MCF 10A (cell line): ENCODE measurements around the gene MDFIC2. TPM values are rescaled to one million over a fixed set of nuclear protein-coding genes. Genes with fewer than 3 reads are reported as not detected.

Source experiments
- BruUV-seq: library from RNA; stranded (reverse); fragments of 400-500 nt; replicated peaks from 2 replicates; lab custom pipeline; 2021; lab: Mats Ljungman, UMichigan
- CTCF ChIA-PET: fragments of 300-600 bp; sonication (Branson Sonifier 250); formaldehyde crosslinking; extraction: SDS; loops from one replicate; lab custom pipeline; 2021; ENCODE audit warnings: antibody characterized with exemption, inconsistent platforms; lab: Yijun Ruan, JAX
- POLR2A ChIA-PET: fragments of 300-600, 350-650 bp; sonication (Branson Sonifier 250); formaldehyde crosslinking; extraction: SDS; loops from one replicate; lab custom pipeline; 2020; ENCODE audit warnings: antibody characterized with exemption, inconsistent platforms; lab: Yijun Ruan, JAX
- DNase-seq: peaks from one replicate; pipeline ENCODE4 v3.0.0-alpha.2; 2018; ENCODE audit not compliant: unreplicated experiment
- H3K27ac Mint-ChIP-seq: one replicate; pipeline ENCODE4 v1.8.0; 2022; ENCODE audit warnings: mild to moderate bottlenecking, low read depth, mixed read lengths; ENCODE audit not compliant: unreplicated experiment
- H3K27me3 Mint-ChIP-seq: one replicate; pipeline ENCODE4 v1.8.0; 2022; ENCODE audit warnings: mixed read lengths; ENCODE audit not compliant: insufficient read depth, unreplicated experiment
- H3K36me3 Mint-ChIP-seq: one replicate; pipeline ENCODE4 v1.8.0; 2022; ENCODE audit warnings: mild to moderate bottlenecking, moderate library complexity, mixed read lengths; ENCODE audit not compliant: insufficient read depth, unreplicated experiment
- H3K4me1 Mint-ChIP-seq: one replicate; pipeline ENCODE4 v1.8.0; 2022; ENCODE audit warnings: mixed read lengths; ENCODE audit not compliant: insufficient read depth, unreplicated experiment
- H3K4me3 Mint-ChIP-seq: one replicate; pipeline ENCODE4 v1.8.0; 2022; ENCODE audit warnings: mild to moderate bottlenecking, moderate library complexity, mixed read lengths; ENCODE audit not compliant: unreplicated experiment
- H3K9me3 Mint-ChIP-seq: one replicate; pipeline ENCODE4 v1.8.0; 2022; ENCODE audit warnings: mixed read lengths; ENCODE audit not compliant: unreplicated experiment
- intact Hi-C: fragments of 100-400 bp; cut with micrococcal nuclease; formaldehyde crosslinking; loops from 2 replicates; pipeline ENCODE4 v1.14.1; 2022
- total RNA-seq: library from RNA; stranded (reverse); gene quantifications from 2 replicates; pipeline ENCODE4 v1.2.3, GENCODE V29; 2022
- TF ChIP-seq, protein P1 (sequence below): fragments of 200-600 bp; IDR thresholded peaks from one replicate; pipeline ENCODE4 v1.8.0; 2022; ENCODE audit warnings: antibody characterized with exemption, mild to moderate bottlenecking; ENCODE audit not compliant: unreplicated experiment

MDFIC2 gene
- total RNA-seq, 1 experiment from 2014 or later = not detected

DNA sequence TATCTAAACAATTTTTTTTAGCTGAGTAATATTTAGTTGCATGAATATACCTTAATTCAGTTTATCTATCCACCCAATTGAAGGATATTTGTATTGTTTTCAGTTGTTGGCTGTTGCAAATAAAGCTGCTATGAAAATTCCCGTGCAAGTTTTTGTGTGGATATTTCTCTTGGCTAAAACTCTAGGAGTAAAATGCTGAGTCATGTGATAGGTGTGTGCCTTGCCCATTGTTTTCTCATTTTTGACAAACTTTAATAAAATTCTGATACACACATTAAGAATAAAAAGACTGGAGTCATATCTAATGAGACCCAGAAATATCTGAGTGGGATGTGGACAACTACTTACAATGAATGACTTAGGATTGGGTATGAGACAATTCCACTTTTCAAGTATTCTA is 78.6 kb downstream of the MDFIC2 start:
- Mint-ChIP-seq H3K36me3 (no peaks in the 10 kb centered on the region), H3K9me3 (no peaks in the 10 kb centered on the region), H3K4me1 (no peaks in the 10 kb centered on the region), H3K4me3 (no peak overlapping the region), H3K27me3 (peaks cover 82% of the 10 kb centered on the region), H3K27ac (no peak overlapping the region)
- TF ChIP-seq, protein P1, sequence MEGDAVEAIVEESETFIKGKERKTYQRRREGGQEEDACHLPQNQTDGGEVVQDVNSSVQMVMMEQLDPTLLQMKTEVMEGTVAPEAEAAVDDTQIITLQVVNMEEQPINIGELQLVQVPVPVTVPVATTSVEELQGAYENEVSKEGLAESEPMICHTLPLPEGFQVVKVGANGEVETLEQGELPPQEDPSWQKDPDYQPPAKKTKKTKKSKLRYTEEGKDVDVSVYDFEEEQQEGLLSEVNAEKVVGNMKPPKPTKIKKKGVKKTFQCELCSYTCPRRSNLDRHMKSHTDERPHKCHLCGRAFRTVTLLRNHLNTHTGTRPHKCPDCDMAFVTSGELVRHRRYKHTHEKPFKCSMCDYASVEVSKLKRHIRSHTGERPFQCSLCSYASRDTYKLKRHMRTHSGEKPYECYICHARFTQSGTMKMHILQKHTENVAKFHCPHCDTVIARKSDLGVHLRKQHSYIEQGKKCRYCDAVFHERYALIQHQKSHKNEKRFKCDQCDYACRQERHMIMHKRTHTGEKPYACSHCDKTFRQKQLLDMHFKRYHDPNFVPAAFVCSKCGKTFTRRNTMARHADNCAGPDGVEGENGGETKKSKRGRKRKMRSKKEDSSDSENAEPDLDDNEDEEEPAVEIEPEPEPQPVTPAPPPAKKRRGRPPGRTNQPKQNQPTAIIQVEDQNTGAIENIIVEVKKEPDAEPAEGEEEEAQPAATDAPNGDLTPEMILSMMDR = no peak
- ChIA-PET CTCF (no interaction called here), POLR2A (no interaction called here)
- DNase-seq = no peak
- intact Hi-C loops = no loop called here
- BruUV-seq = no TSS peak

DNA sequence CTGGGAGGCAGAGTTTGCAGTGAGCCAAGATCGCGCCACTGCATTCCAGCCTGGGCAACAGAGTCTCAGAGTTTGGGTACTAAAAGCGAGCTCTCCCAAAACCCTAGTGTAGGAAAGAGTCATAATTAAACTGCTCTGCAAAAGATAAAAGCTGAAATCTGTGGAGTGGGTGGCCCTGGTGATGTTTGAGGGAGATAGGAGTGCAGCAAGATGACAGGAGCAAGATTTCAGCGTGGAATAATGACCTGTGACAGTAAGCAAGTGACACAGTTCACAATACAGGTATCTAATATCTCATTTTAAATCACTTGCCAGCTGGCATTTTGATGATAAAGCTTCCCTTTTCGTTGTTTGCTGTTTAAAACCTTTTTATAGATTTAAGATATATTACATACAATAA is 79.3 kb downstream of the MDFIC2 start:
- TF ChIP-seq, protein P1 = no peak
- POLR2A ChIA-PET = no interaction called here
- CTCF ChIA-PET = no interaction called here
- Mint-ChIP-seq H3K36me3 (no peaks in the 10 kb centered on the region), H3K27me3 (peaks cover 85% of the 10 kb centered on the region), H3K27ac (no peak overlapping the region), H3K4me3 (no peak overlapping the region), H3K4me1 (no peaks in the 10 kb centered on the region), H3K9me3 (no peaks in the 10 kb centered on the region)
- no peak for DNase-seq
- intact Hi-C loops = no loop called here
- no TSS peak for BruUV-seq

DNA sequence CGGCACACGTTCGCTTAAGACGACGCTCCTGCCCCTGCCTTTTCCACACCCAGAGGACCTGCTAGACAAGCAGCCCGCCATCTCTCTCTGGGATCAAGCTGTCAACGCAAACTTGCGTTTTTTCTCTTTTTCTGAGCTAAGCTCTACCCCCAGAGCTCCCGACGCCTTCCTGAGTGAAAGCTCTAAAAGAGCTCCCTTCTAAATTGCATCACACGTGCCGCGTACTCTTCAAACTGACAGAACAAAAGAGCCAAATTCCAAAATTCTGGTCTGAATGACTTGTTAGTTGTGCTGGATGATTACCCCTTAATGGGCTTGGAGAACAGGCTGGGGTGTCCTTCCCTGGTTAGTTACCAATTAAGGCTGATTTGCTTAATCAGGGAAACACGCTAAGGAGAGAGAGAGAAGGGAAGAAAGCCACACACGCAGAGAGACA is 81.2 kb downstream of the MDFIC2 start:
- Mint-ChIP-seq H3K4me3 (no peak overlapping the region), H3K4me1 (no peaks in the 10 kb centered on the region), H3K36me3 (no peaks in the 10 kb centered on the region), H3K27me3 (peaks cover 84% of the 10 kb centered on the region), H3K9me3 (no peaks in the 10 kb centered on the region), H3K27ac (no peak overlapping the region)
- no peak for DNase-seq
- POLR2A ChIA-PET = no interaction called here
- intact Hi-C loops = no loop called here
- CTCF ChIA-PET = no interaction called here
- TF ChIP-seq, protein P1 = no peak
- BruUV-seq = no TSS peak

DNA sequence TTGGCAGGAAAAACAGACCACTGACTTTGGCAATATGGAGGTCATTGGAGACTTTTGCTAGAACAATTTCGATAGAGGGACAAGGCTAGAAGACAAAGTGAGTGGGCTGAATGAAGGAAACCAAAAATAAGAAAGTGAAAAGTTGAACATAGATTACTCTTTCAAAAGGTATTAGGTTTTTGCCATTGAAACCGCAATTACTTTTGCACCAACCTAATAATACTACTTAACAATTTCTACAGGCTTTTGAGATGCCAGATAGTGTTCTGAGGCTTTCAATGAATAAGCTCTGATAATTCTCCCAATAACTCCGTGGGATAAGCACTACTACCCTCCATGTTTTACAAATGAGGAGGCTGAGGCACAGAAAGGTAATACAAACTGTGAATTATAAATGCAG is 85.0 kb downstream of the MDFIC2 start:
- no TSS peak for BruUV-seq
- H3K4me3 Mint-ChIP-seq = no peak overlapping the region
- H3K27ac Mint-ChIP-seq = no peak overlapping the region
- DNase-seq = no peak
- intact Hi-C loops = no loop called here
- H3K9me3 Mint-ChIP-seq = no peaks in the 10 kb centered on the region
- no peaks in the 10 kb centered on the region for H3K36me3 Mint-ChIP-seq
- CTCF ChIA-PET = no interaction called here
- POLR2A ChIA-PET = no interaction called here
- H3K27me3 Mint-ChIP-seq = peaks cover 87% of the 10 kb centered on the region
- TF ChIP-seq, protein P1 = no peak
- H3K4me1 Mint-ChIP-seq = no peaks in the 10 kb centered on the region
